NCI-H1930 (cell line): ENCODE measurements around the gene CACNA1D.

Experiments
- DNase-seq, 2 experiments: peaks; one replicate each; lab custom pipeline; 2025; lab: John Stamatoyannopoulos, UW

The CACNA1D gene

GRCh38 chr3:53808496-53808895 lies 314.1 kb downstream of the CACNA1D start:
- no peak for DNase-seq

- DNase-seq, result no peak
These were observed 314.9 kb downstream of the CACNA1D start for GRCh38 chr3:53809267-53809666.

GRCh38 chr3:53809764-53810400 lies 315.5 kb downstream of the CACNA1D start:
- no peak for DNase-seq

GRCh38 chr3:53811143-53811927 lies 316.9 kb downstream of the CACNA1D start:
- no peak for DNase-seq

- DNase-seq, result no peak
These were observed 318.0 kb downstream of the CACNA1D start for GRCh38 chr3:53812434-53812833.

- no peak for DNase-seq
These were observed 318.8 kb downstream of the CACNA1D start for GRCh38 chr3:53813229-53813628.

- DNase-seq, result no peak
These were observed 319.5 kb downstream of the CACNA1D start for GRCh38 chr3:53813876-53814275.

GRCh38 chr3:53815067-53815466 lies 320.7 kb downstream of the CACNA1D start:
- DNase-seq, result no peak

GRCh38 chr3:53815651-53816050 lies 321.2 kb downstream of the CACNA1D start:
- no peak for DNase-seq

GRCh38 chr3:53816425-53816824 lies 322.0 kb downstream of the CACNA1D start:
- DNase-seq, result no peak

GRCh38 chr3:53817211-53817610 lies 322.8 kb downstream of the CACNA1D start:
- no peak for DNase-seq

- DNase-seq, result no peak
These were observed 323.4 kb downstream of the CACNA1D start for GRCh38 chr3:53817809-53818208.

GRCh38 chr3:53818221-53819162 lies 324.1 kb downstream of the CACNA1D start:
- DNase-seq, result no peak

GRCh38 chr3:53819163-53819868 lies 324.9 kb downstream of the CACNA1D start:
- no peak for DNase-seq

GRCh38 chr3:53820084-53820483 lies 325.7 kb downstream of the CACNA1D start:
- DNase-seq, result no peak

GRCh38 chr3:53820756-53821580 lies 326.6 kb downstream of the CACNA1D start:
- DNase-seq, result no peak

- DNase-seq, result no peak
These were observed 327.3 kb downstream of the CACNA1D start for GRCh38 chr3:53821631-53822121.

- no peak for DNase-seq
These were observed 327.9 kb downstream of the CACNA1D start for GRCh38 chr3:53822331-53822741.

GRCh38 chr3:53823026-53823955 lies 328.9 kb downstream of the CACNA1D start:
- DNase-seq, result no peak
